ENCODE results near the gene KREMEN1. TPM values are rescaled to one million over a fixed set of nuclear protein-coding genes. Genes with fewer than 3 reads are reported as not detected.

Gene KREMEN1
- total and polyA plus RNA-seq, 2 donors (not counting 1 experiment from before 2014, with no cell fraction given) = 0.01 TPM; not detected in 1

GRCh38 chr22:29152045-29152953, 79.5 kb downstream of the KREMEN1 start:
- CTCF ChIA-PET = no interaction called here
- ATAC-seq (ENCODE audit: low read depth) = no peak
- H3K27me3 Mint-ChIP-seq = peaks cover 64% of the 10 kb centered on the region

More at GRCh38 chr22:29152045-29152953, 79.5 kb downstream of the KREMEN1 start:
- H3K4me1 ChIP-seq (ENCODE audit: control insufficient read depth in 2 of 2, insufficient read depth in 2 of 2, low read length in 2 of 2) = peaks cover 8 to 11% of the 10 kb centered on the region in 2 donors
- TF ChIP-seq EZH2 (IDR thresholded peaks at IDR 0.05; ENCODE audit: borderline replicate concordance, insufficient read depth, low read depth, low read length, poor library complexity, severe bottlenecking) = no peak
- TF ChIP-seq, protein P1, sequence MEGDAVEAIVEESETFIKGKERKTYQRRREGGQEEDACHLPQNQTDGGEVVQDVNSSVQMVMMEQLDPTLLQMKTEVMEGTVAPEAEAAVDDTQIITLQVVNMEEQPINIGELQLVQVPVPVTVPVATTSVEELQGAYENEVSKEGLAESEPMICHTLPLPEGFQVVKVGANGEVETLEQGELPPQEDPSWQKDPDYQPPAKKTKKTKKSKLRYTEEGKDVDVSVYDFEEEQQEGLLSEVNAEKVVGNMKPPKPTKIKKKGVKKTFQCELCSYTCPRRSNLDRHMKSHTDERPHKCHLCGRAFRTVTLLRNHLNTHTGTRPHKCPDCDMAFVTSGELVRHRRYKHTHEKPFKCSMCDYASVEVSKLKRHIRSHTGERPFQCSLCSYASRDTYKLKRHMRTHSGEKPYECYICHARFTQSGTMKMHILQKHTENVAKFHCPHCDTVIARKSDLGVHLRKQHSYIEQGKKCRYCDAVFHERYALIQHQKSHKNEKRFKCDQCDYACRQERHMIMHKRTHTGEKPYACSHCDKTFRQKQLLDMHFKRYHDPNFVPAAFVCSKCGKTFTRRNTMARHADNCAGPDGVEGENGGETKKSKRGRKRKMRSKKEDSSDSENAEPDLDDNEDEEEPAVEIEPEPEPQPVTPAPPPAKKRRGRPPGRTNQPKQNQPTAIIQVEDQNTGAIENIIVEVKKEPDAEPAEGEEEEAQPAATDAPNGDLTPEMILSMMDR (IDR thresholded peaks at IDR 0.05) = no peak
- DNase-seq = no peak
- Mint-ChIP-seq H3K9me3 (ENCODE audit: insufficient read depth) (no peaks in the 10 kb centered on the region), H3K4me3 (no peak overlapping the region), H3K4me1 (peaks cover 9% of the 10 kb centered on the region), H3K27ac (no peak overlapping the region)
- no peaks in the 10 kb centered on the region for H3K9me3 ChIP-seq (ENCODE audit: control extremely low read depth in 1 of 3, control insufficient read depth in 2 of 3, insufficient read depth in 1 of 3, low read length in 2 of 3)
- H3K79me2 ChIP-seq (ENCODE audit: control insufficient read depth, insufficient read depth, low read length) = no peaks in the 10 kb centered on the region
- no peak overlapping the region for H3K27ac ChIP-seq (ENCODE audit: low read length in 2 of 2)
- H2AFZ ChIP-seq (ENCODE audit: insufficient read depth, low read depth, low read length, poor library complexity, severe bottlenecking) = no peak overlapping the region
- H4K20me1 ChIP-seq (ENCODE audit: control insufficient read depth, insufficient read depth, low read length, poor library complexity, severe bottlenecking) = no peaks in the 10 kb centered on the region
- intact Hi-C loops (cut with micrococcal nuclease) = no loop called here
- peaks cover 0 to 48% (median 18%) of the 10 kb centered on the region in 4 experiments for H3K27me3 ChIP-seq (replicated peaks in 1 of 4; ENCODE audit: control extremely low read depth in 1 of 4, control insufficient read depth in 3 of 4, insufficient read depth in 4 of 4, low read length in 3 of 4)
- H3K36me3 ChIP-seq (replicated peaks in 1 of 2; ENCODE audit: control extremely low read depth in 1 of 2, control insufficient read depth in 1 of 2, extremely low read depth in 1 of 2, insufficient read depth in 2 of 2, low read length in 1 of 2) = no peaks in the 10 kb centered on the region
- WGBS (ENCODE audit: insufficient coverage) = 38% methylated on average over 12 of the region's 13 CpGs
- no peak overlapping the region for H3K4me3 ChIP-seq (ENCODE audit: control extremely low read depth in 1 of 5, extremely low read depth in 1 of 5, insufficient read depth in 1 of 5, low read depth in 2 of 5, low read length in 4 of 5)
- H3K9ac ChIP-seq (ENCODE audit: low read length) = no peak overlapping the region
- POLR2A ChIA-PET = no interaction called here
- H3K4me2 ChIP-seq (replicated peaks; ENCODE audit: low read depth, low read length, poor library complexity, severe bottlenecking) = no peak overlapping the region
